Hepatocyte (in vitro differentiated cells): ENCODE results near the gene SMAGP. TPM values are rescaled to one million over a fixed set of nuclear protein-coding genes. Genes with fewer than 3 reads are reported as not detected.

ENCODE experiments used
- DNase-seq: peaks from one replicate; pipeline ENCODE4 v3.0.0-alpha.2; 2016; ENCODE audit warnings: low spot score
- H2AFZ ChIP-seq: fragments of 200-600 bp; sonication (generic); 2 replicates; pipeline ENCODE4 v1.6.0; 2016; ENCODE audit warnings: antibody characterized with exemption, mild to moderate bottlenecking
- H3K27ac ChIP-seq: fragments of 200-600 bp; sonication (generic); 2 replicates; pipeline ENCODE4 v1.5.1; 2016; ENCODE audit warnings: mild to moderate bottlenecking
- H3K27me3 ChIP-seq: fragments of 200-600 bp; sonication (generic); 2 replicates; pipeline ENCODE4 v1.6.1; 2016
- H3K36me3 ChIP-seq: fragments of 200-600 bp; sonication (generic); replicated peaks from 2 replicates; pipeline ENCODE4 v1.5.1; 2016; ENCODE audit warnings: low read depth; ENCODE audit not compliant: insufficient read depth
- H3K4me1 ChIP-seq: fragments of 200-600 bp; sonication (generic); 2 replicates; pipeline ENCODE4 v1.5.1; 2016; ENCODE audit warnings: mild to moderate bottlenecking, moderate library complexity; ENCODE audit not compliant: insufficient read depth
- H3K4me2 ChIP-seq: fragments of 200-600 bp; sonication (generic); 2 replicates; pipeline ENCODE4 v1.6.0; 2016
- H3K4me3 ChIP-seq: fragments of 200-600 bp; sonication (generic); 2 replicates; pipeline ENCODE4 v1.5.1; 2016; ENCODE audit warnings: mild to moderate bottlenecking
- H3K79me2 ChIP-seq: fragments of 200-600 bp; sonication (generic); 2 replicates; pipeline ENCODE4 v1.6.0; 2017; ENCODE audit warnings: mild to moderate bottlenecking
- H3K9me2 ChIP-seq: fragments of 200-600 bp; sonication (generic); replicated peaks from 2 replicates; pipeline ENCODE4 v1.6.0; 2017; ENCODE audit warnings: mild to moderate bottlenecking; ENCODE audit not compliant: insufficient read depth
- H3K9me3 ChIP-seq: fragments of 200-600 bp; sonication (generic); 2 replicates; pipeline ENCODE4 v1.5.1; 2016; ENCODE audit warnings: low read depth, mild to moderate bottlenecking
- H4K20me1 ChIP-seq: fragments of 200-600 bp; sonication (generic); 2 replicates; pipeline ENCODE4 v1.6.0; 2016; ENCODE audit warnings: mild to moderate bottlenecking; ENCODE audit not compliant: insufficient read depth, poor library complexity, severe bottlenecking
- CTCF ChIP-seq: fragments of 200-600 bp; sonication (generic); IDR thresholded peaks from 2 replicates; pipeline ENCODE4 v1.5.1; 2016; ENCODE audit warnings: antibody characterized with exemption, mild to moderate bottlenecking; ENCODE audit not compliant: poor library complexity
- EZH2 ChIP-seq: fragments of 200-600 bp; sonication (generic); IDR thresholded peaks from 2 replicates; pipeline ENCODE4 v1.6.1; 2016; ENCODE audit warnings: antibody characterized with exemption, mild to moderate bottlenecking, borderline replicate concordance
- EZH2phosphoT487 ChIP-seq: fragments of 200-600 bp; sonication (generic); IDR thresholded peaks from one replicate; pipeline ENCODE4 v1.6.1; 2018; ENCODE audit warnings: antibody characterized with exemption, mild to moderate bottlenecking, low read depth, moderate library complexity; ENCODE audit not compliant: unreplicated experiment, severe bottlenecking
- WGBS: methylation state at CpG from one replicate; pipeline ENCODE4 v1.1.6; 2016; ENCODE audit warnings: low lambda C conversion rate; ENCODE audit errors: missing lambda C conversion rate; 5-methylcytosine and 5-hydroxymethylcytosine counted together
- polyA plus RNA-seq: library from polyadenylated mRNA; unstranded; fragments of >200 nt; fragmentation: Nextera tagmentation; extraction: Ambion mirVana; gene quantifications from 2 replicates; pipeline ENCODE4 v1.2.1, GENCODE V29; 2016
- total RNA-seq: library from RNA; depleted of rRNA; stranded (reverse); fragments of >200 nt; gene quantifications from 2 replicates; pipeline ENCODE4 v1.2.3, GENCODE V29; 2014

The SMAGP gene
- total and polyA plus RNA-seq, 2 experiments from 2014 or later = 16.5 to 28.3 TPM

GRCh38 chr12:51210690-51211395, 59.4 kb downstream of the SMAGP start:
- no peak overlapping the region for H3K27ac ChIP-seq
- no peaks in the 10 kb centered on the region for H4K20me1 ChIP-seq
- no peaks in the 10 kb centered on the region for H3K27me3 ChIP-seq
- TF ChIP-seq EZH2phosphoT487 = no peak
- no peak for TF ChIP-seq CTCF
- TF ChIP-seq EZH2 = no peak
- H3K4me1 ChIP-seq = no peaks in the 10 kb centered on the region
- no peaks in the 10 kb centered on the region for H3K36me3 ChIP-seq
- WGBS = 65% methylated on average over 2 of the region's 2 CpGs
- no peak overlapping the region for H3K4me3 ChIP-seq
- DNase-seq = no peak
- H2AFZ ChIP-seq = no peak overlapping the region
- no peaks in the 10 kb centered on the region for H3K9me2 ChIP-seq
- H3K79me2 ChIP-seq = no peaks in the 10 kb centered on the region
- H3K4me2 ChIP-seq = no peak overlapping the region
- no peaks in the 10 kb centered on the region for H3K9me3 ChIP-seq

- Histone ChIP-seq H3K79me2 (no peaks in the 10 kb centered on the region), H4K20me1 (no peaks in the 10 kb centered on the region), H2AFZ (no peak overlapping the region), H3K36me3 (no peaks in the 10 kb centered on the region), H3K4me1 (no peaks in the 10 kb centered on the region), H3K4me3 (no peak overlapping the region), H3K4me2 (no peak overlapping the region), H3K9me3 (no peaks in the 10 kb centered on the region), H3K27ac (no peak overlapping the region), H3K27me3 (no peaks in the 10 kb centered on the region), H3K9me2 (no peaks in the 10 kb centered on the region)
- 98% methylated on average over 2 of the region's 2 CpGs for WGBS
- TF ChIP-seq EZH2 (no peak), EZH2phosphoT487 (no peak), CTCF (no peak)
- DNase-seq = no peak
These were observed 61.0 kb downstream of the SMAGP start for GRCh38 chr12:51209259-51209658.

- TF ChIP-seq EZH2phosphoT487 (no peak), CTCF (no peak), EZH2 (no peak)
- no peak for DNase-seq
- Histone ChIP-seq H2AFZ (no peak overlapping the region), H3K27ac (no peak overlapping the region), H3K9me3 (no peaks in the 10 kb centered on the region), H3K36me3 (no peaks in the 10 kb centered on the region), H3K4me3 (no peak overlapping the region), H3K79me2 (no peaks in the 10 kb centered on the region), H3K9me2 (no peaks in the 10 kb centered on the region), H3K4me1 (no peaks in the 10 kb centered on the region), H3K27me3 (no peaks in the 10 kb centered on the region), H3K4me2 (no peak overlapping the region), H4K20me1 (no peaks in the 10 kb centered on the region)
- WGBS = 95% methylated on average over 7 of the region's 7 CpGs
These were observed 62.1 kb downstream of the SMAGP start for GRCh38 chr12:51208016-51208660.
